Retinal pigment epithelial cell (primary cell): ENCODE data around the gene ARV1.
A peak's percentile ranks its signal among the peaks of the same experiment; 100 is the strongest.
"Not testable (repeated sequence)": the region's sequence is repeated elsewhere in the genome, so short reads cannot be mapped to it uniquely, and the experiment has no call there.

ENCODE experiments used
- DNase-seq: peaks from one replicate; pipeline ENCODE4 v3.0.0-alpha.2; 2010; ENCODE audit warnings: low read depth
- H3K4me3 ChIP-seq: 2 replicates; pipeline ENCODE4 v1.5.1; 2011; ENCODE audit warnings: mild to moderate bottlenecking, low read length, control low read depth, moderate library complexity
- TF ChIP-seq, protein P1 (sequence below): conservative IDR thresholded peaks from 2 replicates; pipeline ENCODE4 v1.5.1; 2011; ENCODE audit warnings: low read depth, low read length, control low read depth, inconsistent platforms

Gene ARV1

DNA sequence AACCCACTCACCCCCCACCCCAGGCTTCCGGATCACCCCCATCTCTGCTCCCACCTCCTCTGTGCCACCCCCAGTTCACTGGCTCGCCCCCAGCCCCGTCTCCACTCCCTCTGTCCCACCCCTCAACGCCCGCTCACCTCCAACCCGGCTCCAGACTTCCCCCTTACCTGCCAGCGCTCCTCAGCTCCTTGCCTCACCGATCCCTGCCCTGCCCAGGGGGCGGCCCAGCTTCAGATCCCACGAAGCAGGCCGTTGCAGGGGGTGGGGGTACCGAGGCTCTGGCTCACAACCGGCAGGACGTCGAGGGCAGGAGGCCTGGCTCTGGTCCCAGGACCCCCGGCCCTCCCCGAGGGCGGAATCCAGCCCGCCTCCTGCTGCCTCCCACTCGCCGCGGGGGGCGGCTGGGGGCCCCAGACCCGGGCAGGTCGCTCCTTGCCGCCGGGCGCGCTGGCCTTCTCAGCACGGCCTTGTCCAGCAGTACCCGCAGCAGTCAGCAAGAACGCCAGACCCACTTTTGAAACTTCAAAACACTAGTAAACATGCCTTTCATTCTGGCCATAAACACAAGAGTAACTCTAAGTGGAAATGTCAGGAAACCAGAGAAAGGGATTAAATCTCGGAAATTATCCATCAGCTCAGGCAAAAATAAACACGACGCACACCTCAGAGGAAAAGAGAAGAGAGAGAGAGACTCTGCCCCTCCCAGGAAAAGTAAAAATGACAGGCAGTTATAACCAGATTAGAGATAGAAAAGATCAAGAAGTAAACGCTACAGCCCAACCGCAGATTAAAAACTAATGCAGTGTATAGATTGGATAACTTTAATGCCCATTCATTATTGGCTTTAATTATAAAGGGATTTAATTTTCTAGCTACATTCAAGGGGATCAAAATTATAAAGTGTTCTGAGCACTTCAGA is 62.2 kb downstream of the ARV1 start:
- TF ChIP-seq, protein P1, sequence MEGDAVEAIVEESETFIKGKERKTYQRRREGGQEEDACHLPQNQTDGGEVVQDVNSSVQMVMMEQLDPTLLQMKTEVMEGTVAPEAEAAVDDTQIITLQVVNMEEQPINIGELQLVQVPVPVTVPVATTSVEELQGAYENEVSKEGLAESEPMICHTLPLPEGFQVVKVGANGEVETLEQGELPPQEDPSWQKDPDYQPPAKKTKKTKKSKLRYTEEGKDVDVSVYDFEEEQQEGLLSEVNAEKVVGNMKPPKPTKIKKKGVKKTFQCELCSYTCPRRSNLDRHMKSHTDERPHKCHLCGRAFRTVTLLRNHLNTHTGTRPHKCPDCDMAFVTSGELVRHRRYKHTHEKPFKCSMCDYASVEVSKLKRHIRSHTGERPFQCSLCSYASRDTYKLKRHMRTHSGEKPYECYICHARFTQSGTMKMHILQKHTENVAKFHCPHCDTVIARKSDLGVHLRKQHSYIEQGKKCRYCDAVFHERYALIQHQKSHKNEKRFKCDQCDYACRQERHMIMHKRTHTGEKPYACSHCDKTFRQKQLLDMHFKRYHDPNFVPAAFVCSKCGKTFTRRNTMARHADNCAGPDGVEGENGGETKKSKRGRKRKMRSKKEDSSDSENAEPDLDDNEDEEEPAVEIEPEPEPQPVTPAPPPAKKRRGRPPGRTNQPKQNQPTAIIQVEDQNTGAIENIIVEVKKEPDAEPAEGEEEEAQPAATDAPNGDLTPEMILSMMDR, result no peak
- H3K4me3 ChIP-seq, result peak overlapping the region; percentile 40
- DNase-seq, result peak; percentile 10

DNA sequence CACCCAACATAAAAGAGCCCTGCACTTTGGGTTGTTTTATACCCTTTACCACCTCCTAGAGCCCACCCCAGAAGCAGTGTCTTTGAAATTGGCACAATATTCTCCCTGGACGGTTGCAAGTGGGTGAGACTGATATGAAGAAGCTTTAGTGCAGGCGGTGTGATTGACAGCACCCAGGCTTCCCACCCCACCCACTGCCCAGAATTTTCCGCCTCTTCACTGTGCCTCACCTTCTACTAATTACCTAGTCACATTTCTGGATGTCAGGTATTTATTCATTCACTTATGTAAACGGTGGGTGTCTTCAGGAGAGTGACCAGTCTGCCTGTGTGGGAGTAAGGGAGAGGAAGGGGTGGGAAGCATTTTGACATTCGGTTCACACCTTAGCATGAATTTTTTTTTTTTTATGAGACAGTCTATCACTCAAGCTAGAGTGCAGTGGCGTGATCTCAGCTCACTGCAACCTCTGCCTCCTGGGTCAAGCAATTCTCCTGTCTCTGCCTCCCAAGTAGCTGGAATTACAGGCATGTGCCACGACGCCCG is 62.9 kb downstream of the ARV1 start:
- TF ChIP-seq, protein P1, result no peak
- DNase-seq, result no peak
- no peak overlapping the region for H3K4me3 ChIP-seq

DNA sequence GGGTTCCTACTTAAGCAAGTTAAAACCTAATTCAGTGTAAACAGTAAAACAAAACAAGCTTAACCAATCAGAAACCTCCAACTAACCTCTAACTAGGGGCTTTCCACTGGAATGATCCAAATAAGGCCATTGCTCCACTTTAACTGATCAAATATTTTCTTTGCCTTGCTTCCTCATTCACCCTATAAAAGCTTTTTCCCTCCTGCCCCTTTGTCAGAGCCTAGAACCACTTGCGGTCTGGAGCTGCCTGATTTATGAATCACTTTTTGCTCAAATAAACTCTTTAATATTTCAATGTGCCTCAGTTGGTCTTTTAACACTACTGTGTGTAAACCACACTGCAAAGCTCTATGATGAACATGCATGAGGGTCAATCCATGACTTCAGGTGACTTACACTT is 65.7 kb downstream of the ARV1 start:
- DNase-seq, result no peak
- H3K4me3 ChIP-seq, result no peak overlapping the region
- TF ChIP-seq, protein P1, result no peak

DNA sequence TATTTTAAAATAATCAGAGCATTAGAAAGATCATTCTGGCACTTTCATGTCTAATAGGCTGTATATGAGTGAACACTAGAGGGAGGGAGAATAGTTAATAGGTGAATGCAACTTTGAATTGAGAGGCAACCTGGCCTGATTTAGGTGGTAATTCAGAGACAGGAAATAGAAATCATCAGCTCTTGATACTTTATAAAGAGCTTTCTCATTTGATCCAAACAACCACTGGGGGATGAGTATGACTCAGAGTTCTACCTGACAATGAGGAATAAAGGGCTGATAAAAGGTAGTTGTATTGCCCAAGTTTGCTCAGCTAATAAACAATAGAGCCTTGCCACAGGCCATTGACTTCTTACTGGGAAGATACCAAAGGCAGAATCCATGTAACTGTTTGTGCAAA is 66.4 kb downstream of the ARV1 start:
- no peak for DNase-seq
- TF ChIP-seq, protein P1, result peak; percentile 12
- H3K4me3 ChIP-seq, result no peak overlapping the region

DNA sequence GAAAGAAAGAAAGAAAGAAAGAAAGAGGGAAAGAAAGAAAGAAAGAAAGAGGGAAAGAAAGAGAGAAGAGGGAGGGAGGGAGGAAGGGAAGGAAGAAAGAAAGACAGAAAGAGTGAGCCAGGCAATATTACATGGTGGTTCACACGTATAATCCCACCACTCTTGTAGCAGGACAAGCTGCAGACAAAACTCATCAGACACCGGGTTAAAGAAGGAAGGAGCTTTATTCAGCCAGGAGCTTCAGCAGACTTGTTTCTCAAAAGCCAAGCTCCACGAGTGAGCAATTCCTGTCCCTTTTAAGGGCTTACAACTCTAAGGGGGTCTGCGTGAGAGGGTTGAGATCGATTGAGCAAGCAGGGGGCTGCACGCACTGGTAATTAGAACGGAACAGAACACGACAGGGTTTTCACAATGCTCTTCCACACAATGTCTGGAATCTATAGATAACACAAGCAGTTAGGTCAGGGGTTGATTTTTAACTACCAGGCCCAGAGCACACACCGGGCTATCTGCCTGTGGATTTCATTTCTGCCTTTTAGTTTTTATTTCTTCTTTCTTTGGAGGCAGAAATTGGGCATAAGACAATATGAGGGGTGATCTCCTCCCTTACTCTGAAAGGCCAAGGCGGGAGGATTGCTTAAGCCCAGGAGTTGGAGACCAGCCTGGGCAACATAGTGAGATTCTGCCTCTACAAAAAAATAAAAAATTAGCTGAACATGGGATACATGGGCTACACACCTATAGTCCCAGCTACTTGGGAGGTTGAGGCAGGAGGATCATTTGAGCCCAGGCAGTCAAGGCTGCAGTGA is 67.2 kb downstream of the ARV1 start:
- not testable (repeated sequence) for H3K4me3 ChIP-seq, DNase-seq

DNA sequence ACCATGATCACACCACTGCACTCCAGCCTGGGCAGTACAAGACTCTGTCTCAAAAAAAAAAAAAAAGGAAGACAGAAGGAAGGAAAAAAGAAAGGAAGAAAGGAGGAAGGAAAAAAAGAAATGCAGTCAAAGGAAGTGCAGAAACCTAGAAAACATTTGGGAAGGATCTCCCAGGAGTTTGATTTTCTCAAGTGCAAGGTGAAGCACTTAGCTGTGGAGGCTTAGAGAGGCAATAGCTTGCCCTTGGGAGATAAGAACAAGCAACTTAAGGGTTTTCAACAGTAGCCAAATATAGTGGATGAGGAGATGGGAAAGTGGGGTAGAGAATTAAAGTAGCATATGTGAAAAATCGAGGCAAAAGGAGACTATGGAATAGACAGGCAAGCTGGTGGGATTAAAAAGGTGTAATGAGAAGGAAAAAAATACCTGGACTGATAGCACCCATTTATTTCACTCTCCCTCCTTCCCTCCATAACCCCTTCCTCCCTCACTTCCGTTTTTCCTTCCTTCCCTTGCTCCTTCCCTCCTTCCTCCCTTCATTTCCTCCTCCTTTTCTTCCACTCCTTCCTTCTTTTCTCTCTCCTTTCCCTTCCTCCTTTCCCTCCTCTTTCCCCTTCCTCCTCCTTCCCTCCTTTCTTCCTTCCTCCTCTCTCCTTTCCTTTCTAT is 68.0 kb downstream of the ARV1 start:
- TF ChIP-seq, protein P1, result no peak
- no peak overlapping the region for H3K4me3 ChIP-seq
- no peak for DNase-seq

DNA sequence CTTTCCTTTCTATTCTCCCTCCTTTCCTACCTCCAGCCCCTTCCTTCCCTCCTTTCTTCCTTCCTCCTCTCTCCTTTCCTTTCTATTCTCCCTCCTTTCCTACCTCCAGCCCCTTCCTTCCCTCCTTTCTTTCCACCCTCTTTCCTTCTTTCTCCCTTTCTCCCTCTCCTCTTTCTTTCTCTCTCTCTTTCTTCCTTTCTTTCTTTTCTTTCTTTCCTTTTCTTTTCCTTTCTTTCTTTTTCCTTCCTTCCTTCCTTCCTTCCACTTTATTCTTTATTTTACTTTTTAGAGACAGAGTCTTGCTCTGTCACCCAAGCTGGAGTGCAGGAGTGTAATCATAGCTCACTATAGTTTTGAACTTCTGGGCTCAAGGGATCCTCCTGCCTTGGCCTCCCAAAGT is 68.6 kb downstream of the ARV1 start:
- H3K4me3 ChIP-seq, DNase-seq: not testable (repeated sequence)

DNA sequence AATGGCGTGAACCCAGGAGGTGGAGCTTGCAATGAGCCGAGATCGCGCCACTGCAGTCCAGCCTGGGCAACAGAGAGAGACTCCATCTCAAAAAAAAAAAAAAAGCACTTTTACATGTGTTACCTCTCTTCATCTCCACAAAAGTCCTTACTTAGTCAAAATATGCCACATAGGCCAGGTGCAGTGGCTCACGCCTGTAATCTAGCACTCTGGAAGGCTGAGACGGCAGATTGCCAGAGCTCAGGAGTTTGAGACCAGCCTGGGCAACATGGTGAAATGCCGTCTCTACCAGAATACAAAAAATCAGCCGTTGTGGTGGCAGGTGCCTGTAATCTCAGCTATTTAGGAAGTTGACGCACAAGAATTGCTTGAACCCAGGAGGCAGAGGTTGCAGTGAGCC is 69.5 kb downstream of the ARV1 start:
- H3K4me3 ChIP-seq, DNase-seq: not testable (repeated sequence)
